Mesenteric fat pad (tissue), 1 donor: ENCODE results near the gene IDH3G. TPM values are rescaled to one million over a fixed set of nuclear protein-coding genes. Genes with fewer than 3 reads are reported as not detected.

Source experiments
- DNase-seq: peaks from one replicate; pipeline ENCODE4 v3.0.0-alpha.2; 2020; ENCODE audit warnings: low spot score
- total RNA-seq: library from RNA; stranded (reverse); fragmentation: NEBNext Ultra II Directional; extraction: Animal tissue kit (Norgen Biotek cat#: 25700); gene quantifications from one replicate; pipeline ENCODE4 v1.2.1, GENCODE V29; 2021
- donor health status: DM: yes; HTN: yes; CAD: no.

The IDH3G gene
- total RNA-seq, 1 donor from 2014 or later = 57.4 TPM

GRCh38 chrX:153816831-153817690 lies 22.9 kb upstream of the IDH3G start:
- no peak for DNase-seq

DNA sequence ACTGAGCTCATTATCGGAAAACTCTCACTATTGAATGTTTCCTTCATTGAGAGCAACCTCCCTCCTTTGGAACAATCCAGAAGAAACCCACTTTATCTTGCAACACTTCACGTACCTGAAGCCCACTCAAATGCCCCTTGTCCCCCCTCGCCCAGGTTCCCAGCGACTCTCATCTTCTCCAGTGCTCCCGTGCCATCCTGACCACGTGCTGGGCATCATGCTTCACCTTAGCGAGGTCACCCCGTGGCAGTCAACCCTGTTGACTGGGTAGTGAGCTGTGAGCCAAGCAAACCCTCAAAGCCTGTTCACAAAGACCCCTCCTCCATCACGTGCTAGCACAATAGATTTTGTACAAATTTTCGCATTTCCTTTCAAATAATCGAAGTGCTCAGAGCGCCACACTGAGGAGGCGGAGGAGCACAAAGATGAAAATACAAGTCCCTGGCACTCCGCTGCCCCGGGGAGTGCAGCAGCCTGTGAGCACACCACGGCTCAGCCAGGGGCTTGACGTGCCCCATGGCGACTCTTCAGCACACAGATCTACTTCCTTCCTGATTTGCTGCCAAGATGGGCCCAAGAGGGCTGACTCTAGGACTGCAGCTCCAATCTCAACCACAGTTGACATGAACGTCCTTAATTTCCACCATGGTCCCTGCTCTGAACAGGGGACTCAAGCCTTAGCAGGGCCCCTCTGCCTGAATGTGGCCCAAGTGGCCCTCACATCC lies 20.6 kb upstream of the IDH3G start:
- no peak for DNase-seq

GRCh38 chrX:153813161-153813560 lies 19.0 kb upstream of the IDH3G start:
- DNase-seq = no peak

DNA sequence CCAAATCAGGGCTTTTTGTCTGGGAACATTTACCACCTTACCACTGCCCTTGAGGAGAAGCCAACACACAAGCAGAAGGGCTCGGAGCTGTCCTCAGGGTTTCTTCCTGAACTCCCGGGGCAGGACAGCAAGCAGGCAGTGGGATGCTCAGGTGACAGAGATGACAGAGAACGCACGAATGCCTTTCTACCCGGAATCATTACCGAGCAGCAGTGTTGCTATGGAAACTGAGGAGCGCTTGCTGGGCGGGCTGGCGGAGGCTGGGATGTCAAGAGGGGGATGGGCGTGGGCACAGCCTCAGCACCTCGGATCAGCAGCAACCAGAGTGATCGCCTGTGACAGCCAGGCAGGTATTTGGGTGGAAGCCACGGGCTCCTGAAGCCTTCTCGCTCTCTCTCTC lies 18.0 kb upstream of the IDH3G start:
- no peak for DNase-seq

DNA sequence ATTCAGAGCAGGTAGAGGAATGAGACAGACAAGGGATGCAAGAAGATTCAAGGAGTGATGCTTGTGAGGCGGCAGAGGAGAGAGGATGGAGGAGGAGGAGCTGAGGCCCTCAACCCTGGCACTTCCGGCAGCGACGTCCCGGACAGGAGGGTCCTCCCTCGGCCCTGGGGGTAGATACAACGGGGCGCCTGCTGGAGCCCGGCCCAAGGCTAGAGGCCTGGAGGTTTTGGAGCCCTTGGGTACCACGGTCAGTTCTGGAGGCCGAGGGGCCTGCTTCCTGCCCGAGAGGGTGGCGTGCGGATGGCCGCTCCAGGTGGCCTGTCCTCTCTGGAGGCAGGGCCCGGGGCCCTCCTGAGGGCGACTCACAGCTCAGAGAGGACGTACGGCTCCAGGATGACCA lies 13.8 kb upstream of the IDH3G start:
- DNase-seq = no peak

DNA sequence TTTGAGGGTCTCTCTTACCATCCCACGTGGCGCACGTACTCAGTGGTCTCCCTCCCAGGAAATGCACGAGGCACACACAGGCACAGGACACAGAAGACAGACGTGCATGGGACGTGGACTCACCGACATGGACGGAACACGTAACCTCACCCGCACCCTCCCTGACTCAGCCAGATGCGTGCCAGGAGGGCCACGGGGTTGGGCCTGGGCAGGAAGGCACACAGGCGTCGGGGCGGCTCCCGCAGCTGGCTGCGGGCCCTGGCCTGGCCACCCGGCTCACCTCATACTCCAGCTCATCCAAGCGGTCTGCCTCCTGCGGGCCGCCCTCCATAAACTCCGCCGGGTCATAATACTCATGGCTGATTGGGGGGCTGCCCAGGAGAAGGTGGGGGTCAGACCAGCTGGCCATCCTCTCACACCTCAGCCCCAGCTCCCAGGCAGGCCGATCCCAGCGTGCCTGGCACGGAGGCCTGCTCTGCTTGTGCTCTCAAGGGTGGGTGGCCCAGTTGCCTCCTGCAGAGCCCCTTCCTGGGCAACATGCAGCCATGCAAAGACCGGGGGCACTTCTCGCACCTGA lies 12.9 kb upstream of the IDH3G start:
- no peak for DNase-seq

GRCh38 chrX:153805436-153805835 lies 11.3 kb upstream of the IDH3G start:
- no peak for DNase-seq

- DNase-seq = no peak
These were observed 10.4 kb upstream of the IDH3G start for GRCh38 chrX:153804621-153805020.

DNA sequence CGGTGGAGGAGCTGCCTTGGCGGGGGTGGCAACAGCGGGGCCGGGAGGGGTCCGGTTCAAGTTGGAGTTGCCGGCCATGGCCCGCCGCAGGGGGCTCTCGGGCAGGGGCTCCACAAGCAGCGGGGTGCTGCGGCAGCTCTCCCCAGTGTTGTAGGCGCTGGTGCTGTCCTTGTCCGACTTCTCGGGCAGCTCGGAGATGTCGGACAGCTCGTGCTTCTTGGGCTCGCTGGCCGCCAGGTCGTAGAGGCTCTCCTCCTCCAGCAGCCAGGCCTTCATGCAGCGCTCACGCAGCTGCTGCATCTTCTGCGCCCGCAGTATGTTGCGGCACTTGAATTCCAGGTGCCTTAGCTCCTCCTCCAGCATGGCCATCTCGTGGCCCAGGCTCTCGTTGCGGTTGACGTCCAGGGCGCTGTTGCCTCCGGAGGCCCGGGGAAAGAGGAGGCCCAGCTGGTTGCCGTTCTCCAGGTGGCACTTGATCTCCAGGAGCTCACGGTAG lies 10.0 kb upstream of the IDH3G start:
- DNase-seq = no peak

GRCh38 chrX:153803211-153804099 lies 9.3 kb upstream of the IDH3G start:
- no peak for DNase-seq

- DNase-seq = no peak
These were observed 8.4 kb upstream of the IDH3G start for GRCh38 chrX:153802513-153803045.

- DNase-seq = no peak
These were observed 7.5 kb upstream of the IDH3G start for GRCh38 chrX:153801669-153802068.

GRCh38 chrX:153800746-153801145 lies 6.6 kb upstream of the IDH3G start:
- no peak for DNase-seq

DNA sequence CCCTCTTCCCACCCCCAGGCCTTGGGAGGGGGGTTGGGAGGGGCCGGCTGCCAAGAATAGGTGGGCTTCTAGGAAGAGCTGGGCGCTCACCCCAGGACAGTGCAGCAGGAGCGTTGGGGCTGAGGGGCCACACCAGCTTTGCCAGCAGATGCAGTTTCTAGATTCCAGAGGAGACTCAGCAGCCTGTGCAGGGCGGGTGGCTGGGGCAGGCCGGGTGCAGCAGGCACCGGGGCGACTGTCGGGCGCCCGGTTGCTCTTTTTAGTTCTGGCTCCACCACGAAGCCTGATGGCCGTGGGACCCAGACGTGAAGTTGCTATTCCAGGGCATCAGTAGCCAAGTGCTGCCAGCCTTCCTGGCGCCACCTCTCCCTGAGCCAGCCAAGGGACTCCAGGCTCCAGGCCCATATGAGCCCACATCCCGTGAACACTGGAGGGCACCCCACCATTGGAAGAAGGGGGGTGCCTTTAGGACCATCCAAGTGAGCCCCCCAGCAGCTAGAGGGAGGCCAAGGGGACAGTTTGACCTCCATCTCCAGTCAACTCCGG lies 6.1 kb upstream of the IDH3G start:
- no peak for DNase-seq

DNA sequence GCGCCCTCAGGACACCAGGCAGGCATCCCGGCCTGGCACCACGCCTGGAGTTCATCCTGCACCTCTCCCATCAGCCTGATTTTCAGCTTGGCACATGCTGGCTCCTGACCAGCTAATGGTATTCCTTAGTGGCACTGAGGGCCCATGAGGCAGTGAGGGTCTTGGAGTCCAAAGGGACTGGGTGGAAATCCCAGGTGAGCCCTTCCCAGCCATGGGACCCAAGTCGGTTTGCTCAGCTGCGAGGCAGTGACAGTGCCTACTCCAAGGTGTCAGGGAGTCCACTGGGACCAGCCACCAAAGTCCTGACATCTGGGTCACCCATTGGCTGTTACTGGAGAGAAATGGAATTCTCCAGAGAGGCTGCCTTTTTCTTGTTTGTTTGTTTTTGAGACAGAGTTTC lies 5.2 kb upstream of the IDH3G start:
- DNase-seq = no peak

DNA sequence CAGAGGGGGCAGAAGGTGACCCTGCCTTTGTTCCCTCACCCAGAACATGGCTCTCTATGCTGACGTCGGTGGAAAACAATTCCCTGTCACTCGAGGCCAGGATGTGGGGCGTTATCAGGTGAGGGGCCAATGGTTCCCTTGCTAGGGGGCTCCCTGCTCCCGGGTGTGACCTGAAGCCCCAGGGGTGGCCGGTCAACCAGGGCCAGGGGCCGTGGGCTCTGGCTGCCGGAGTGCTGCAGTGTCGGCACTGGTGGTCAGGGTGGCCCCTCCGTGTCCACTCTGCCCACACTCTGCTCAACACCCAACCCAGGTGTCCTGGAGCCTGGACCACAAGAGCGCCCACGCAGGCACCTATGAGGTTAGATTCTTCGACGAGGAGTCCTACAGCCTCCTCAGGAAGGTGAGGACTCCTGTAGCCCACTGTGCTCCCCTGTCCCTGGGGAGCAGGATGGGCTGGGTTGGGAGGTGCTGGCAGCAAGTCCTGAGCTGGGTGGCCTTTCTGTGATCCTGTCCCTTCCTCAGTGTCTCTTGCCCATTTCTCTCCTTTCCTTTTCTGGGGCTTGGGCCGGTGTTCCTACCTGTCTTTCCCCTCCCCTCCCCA lies 3.3 kb upstream of the IDH3G start:
- DNase-seq = no peak

- DNase-seq = no peak
These were observed 982 bp upstream of the IDH3G start for GRCh38 chrX:153794897-153795816.

DNA sequence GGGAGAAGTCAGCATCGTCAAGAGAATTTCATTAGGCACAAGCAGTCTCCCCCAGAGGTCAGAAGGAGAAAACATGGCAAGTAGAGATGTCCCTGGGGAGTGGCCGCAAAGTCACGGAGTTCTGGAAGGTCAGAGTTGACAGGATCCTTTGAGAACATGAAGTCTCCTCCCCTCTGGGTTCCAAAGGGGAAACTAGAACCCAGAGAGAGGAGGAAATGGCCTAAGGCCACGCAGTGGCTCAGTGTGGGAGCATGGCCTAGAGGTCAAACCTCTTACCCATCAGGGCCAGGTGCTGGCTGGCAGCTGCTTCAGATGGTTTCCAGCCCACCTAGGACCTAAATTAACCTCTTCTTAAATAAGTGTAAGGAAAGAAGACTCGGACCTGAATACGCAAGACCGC lies 884 bp downstream of the IDH3G start:
- DNase-seq = no peak

DNA sequence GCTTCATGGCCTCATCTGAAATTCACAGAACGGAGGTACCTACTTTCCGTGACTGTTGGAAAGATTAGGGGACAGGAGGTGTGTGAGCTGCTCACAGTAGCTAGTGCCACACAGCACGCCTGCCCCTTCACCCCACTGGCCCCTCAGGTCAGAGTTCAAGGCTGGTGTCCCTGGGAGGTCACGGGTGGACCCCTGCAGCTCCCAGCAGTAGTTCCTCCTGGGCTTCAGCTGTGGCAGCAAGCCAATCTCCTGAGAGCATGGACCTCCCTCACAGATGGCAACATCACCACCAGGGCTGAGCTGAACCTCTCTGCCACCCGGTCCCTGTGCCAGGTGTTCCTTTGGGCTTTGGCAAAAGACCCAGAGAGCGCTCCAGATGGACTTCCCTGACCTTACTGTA lies 1.8 kb downstream of the IDH3G start:
- DNase-seq = no peak
